Heart right ventricle (tissue), 16 donors: ENCODE results near the gene ALG1L2. TPM values are rescaled to one million over a fixed set of nuclear protein-coding genes. Genes with fewer than 3 reads are reported as not detected.
"Not testable (repeated sequence)": the region's sequence is repeated elsewhere in the genome, so short reads cannot be mapped to it uniquely, and the experiment has no call there.

Source experiments
- ATAC-seq, 8 donors: fragments of 200-7000 bp; cut with Tn5 transposase; one replicate each; pipeline ENCODE4 v1.9.1; 2020; ENCODE audit warnings: mild to moderate bottlenecking in 8 of 8, moderate library complexity in 8 of 8, moderate number of reproducible peaks in 1 of 8
- DNase-seq, 2 donors: peaks; one replicate each; pipeline ENCODE4 v3.0.0-alpha.2; 2020
- H3K27ac ChIP-seq, 10 donors: fragments of 200-600 bp; sonication (generic) in 2 of 10; one replicate each; pipeline versions ENCODE4 v1.5.0 to v1.8.0; 2020 to 2022; ENCODE audit warnings: mild to moderate bottlenecking in 3 of 10
- H3K27me3 ChIP-seq, 7 donors: fragments of 200-600 bp; one replicate each; pipeline ENCODE4 v1.8.0; 2021 to 2022; ENCODE audit warnings: mild to moderate bottlenecking in 2 of 7
- H3K36me3 ChIP-seq, 9 donors: fragments of 200-600 bp; sonication (generic) in 1 of 9; one replicate each; pipeline versions ENCODE4 v1.5.0 to v1.8.0; 2020 to 2022; ENCODE audit warnings: mild to moderate bottlenecking in 2 of 9
- H3K4me1 ChIP-seq, 9 donors: fragments of 200-600 bp; sonication (generic) in 1 of 9; one replicate each; pipeline versions ENCODE4 v1.5.0 to v1.8.0; 2020 to 2022; ENCODE audit warnings: mild to moderate bottlenecking in 4 of 9
- H3K4me3 ChIP-seq, 10 donors: fragments of 200-600 bp; sonication (generic) in 2 of 10; one replicate each; pipeline versions ENCODE4 v1.5.0 to v1.8.0; 2020 to 2022; ENCODE audit warnings: mild to moderate bottlenecking in 7 of 10, moderate library complexity in 2 of 10
- H3K9me3 ChIP-seq, 11 donors: fragments of 200-600 bp in 10 of 11; sonication (generic) in 2 of 11; one replicate each; pipeline versions ENCODE4 v1.5.0 to v1.8.0; 2013 to 2022; ENCODE audit warnings: mild to moderate bottlenecking in 2 of 11, control low read depth in 1 of 11, moderate library complexity in 1 of 11
- CTCF ChIP-seq, 9 donors: fragments of 200-600 bp; sonication (generic) in 2 of 9; IDR thresholded peaks; one replicate each; pipeline versions ENCODE4 v1.5.0 to v1.8.0; 2021 to 2022; ENCODE audit warnings: antibody characterized with exemption in 9 of 9, mild to moderate bottlenecking in 5 of 9, moderate library complexity in 1 of 9
- WGBS, 2 donors: extraction: QIAGEN DNeasy Blood & Tissue Kit; methylation state at CpG; one replicate each; pipeline ENCODE4 v1.1.7; 2013; ENCODE audit warnings: inconsistent platforms in 1 of 2; 5-methylcytosine and 5-hydroxymethylcytosine counted together
- intact Hi-C, 10 donors: fragments of 100-400 bp; cut with DNase I; formaldehyde crosslinking; loops; one replicate each; pipeline versions ENCODE4 v1.11.1 to v1.14.2; 2022
- polyA plus RNA-seq, 2 donors: library from polyadenylated mRNA; stranded (reverse); fragments of 200-250 nt; gene quantifications; one replicate each; pipeline ENCODE4 v1.2.3, GENCODE V29; 2013
- total RNA-seq, 10 donors: library from RNA; stranded (reverse); fragmentation: NEBNext Ultra II Directional in 3 of 10; extraction: Animal tissue kit (Norgen Biotek cat#: 25700) in 3 of 10; gene quantifications; one replicate each; pipeline versions ENCODE4 v1.2.1 to v1.2.4, GENCODE V29; 2021 to 2023
- donor health status: Arrhythmogenic right ventricular cardiomyopathy.
- donor health status: ischemic (EF 13 %, LVEDD 7.1; RV severe dilation, severe dysfunction).
- donor health status: healthy with polysubstance abuse.
- donor health status: DM: no; HTN: yes; CAD: no.
- donor health status: DM: no; HTN: no; CAD: no.
- donor health status: ischemic (EF 25% LVEDD 6.9; RV normal size, moderate dysfunction).
- donor health status: ischemic (EF 25% LVEDD 5.7; RV mildly dilated, moderate dysfunction).
- donor health status: healthy.
- donor health status: DM: yes; HTN: yes; CAD: no.
- donor health status: Ischemic cardiomyopathy.
- donor health status: ischemic (EF 35%, LVEDD 5.7; RV mildly dilated, moderate dysfunction).
- donor health status: nonischemic (EF 11% LVEDD 7.7; RV severe dilation, severe dysfunction).
- donor health status: DM: yes; HTN: yes; CAD: no.
- donor health status: PGD.
- donor health status: ischemic (EF 29% LVEDD 5.4; RV normal size, mild dysfunction).
- donor health status: nonischemic (EF 23%, LVEDD 6.1; RV moderate dilation, normal function).

Gene ALG1L2
- total and polyA plus RNA-seq, 12 donors = not detected

GRCh38 chr3:130117933-130118332, 36.3 kb downstream of the ALG1L2 start:
- DNase-seq = no peak
- Histone ChIP-seq H3K27me3 (no peaks in the 10 kb centered on the region), H3K4me3 (no peak overlapping the region), H3K4me1 (peaks cover 0 to 4% (median 0%) of the 10 kb centered on the region in 9 donors), H3K27ac (no peak overlapping the region), H3K9me3 (no peaks in the 10 kb centered on the region), H3K36me3 (no peaks in the 10 kb centered on the region)
- intact Hi-C loops = no loop called here
- no peak for ATAC-seq
- no peak for TF ChIP-seq CTCF (IDR thresholded peaks at IDR 0.05)

DNA sequence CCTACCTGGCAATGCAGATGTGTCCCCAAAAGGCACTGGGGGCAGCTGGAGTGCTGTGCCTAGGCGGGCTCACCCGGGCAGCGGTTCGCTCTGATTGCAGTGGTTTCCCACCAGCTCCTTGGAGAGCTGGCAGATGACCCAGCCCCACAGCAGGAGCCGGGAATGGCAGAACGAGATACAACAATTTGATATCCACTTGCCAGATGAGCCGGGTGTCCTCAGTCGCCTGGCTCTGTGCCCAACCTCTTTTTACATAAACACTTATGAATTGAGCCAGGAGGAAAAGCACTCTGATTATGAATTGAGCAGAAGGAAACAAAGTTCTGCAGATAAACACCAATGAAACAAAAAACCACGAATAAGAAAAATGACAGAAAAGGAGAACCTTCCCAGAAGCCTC, 38.2 kb downstream of the ALG1L2 start:
- intact Hi-C loops, H3K9me3 ChIP-seq, H3K27me3 ChIP-seq, H3K36me3 ChIP-seq, H3K4me1 ChIP-seq, H3K27ac ChIP-seq, DNase-seq, H3K4me3 ChIP-seq, ATAC-seq: not testable (repeated sequence)
- 27 to 43% methylated on average over 9 of the region's 9 CpGs for WGBS, 2 donors

DNA sequence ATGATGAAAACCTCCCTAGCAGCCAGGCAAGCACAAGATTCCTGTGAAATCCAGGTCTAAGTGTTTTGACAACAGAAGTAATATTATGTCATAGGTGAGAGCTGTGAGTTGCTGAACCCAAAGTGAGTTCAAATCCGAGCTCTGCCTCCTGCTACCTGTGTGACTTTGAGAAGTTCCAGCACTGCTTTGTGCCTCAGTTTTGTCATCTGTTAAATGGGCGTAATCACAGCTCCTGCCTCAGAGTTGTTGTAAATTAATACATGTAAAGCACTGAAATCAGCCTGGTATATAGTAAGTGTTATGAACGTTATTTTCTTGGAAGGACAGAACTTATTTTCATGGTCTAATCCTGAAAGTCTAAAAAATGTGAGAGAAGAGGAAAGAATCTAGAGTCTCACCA, 38.7 kb downstream of the ALG1L2 start:
- H3K27ac ChIP-seq, intact Hi-C loops, H3K4me3 ChIP-seq, H3K36me3 ChIP-seq, H3K9me3 ChIP-seq, H3K4me1 ChIP-seq, DNase-seq, ATAC-seq, H3K27me3 ChIP-seq: not testable (repeated sequence)
- 87 to 90% methylated on average over 3 of the region's 3 CpGs for WGBS, 2 donors

DNA sequence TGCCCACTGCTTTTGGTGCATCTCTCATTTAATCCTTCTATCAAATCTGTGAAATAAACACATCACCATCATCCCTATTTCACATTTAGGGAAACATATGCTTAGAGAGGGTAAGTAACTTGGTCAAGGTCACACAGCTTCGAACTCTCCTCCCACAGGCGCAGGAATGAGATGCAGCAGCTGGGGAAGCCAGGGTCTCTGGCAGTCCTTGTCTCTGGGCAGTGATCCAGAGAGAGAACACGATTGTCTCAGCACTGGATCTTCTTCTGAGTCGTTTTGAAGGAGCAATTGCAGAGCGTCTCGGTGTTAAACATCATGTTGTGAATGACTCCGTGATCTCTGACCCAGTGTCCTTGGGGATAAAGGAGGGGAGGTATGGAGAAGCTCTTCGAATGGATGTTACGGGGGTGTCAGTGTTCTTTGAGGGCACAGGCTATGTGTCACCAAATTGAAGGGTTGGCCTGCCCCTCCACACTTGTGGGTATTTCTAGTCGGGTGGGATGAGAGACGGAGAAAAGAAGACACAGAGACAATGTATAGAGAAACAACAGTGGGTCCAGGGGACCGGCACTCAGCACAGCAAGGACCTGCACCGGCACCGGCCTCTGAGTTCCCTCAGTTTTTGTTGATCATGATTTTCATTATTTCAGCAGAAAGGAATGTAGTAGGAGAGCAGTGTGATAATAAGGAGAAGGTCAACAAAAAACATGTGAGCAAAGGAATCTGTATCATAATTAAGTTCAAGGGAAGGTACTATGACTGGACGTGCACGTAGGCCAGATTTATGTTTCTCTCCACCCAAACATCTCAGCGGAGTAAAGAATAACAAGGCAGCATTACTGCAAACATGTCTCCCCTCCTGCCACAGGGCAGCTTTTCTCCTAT, 41.5 kb downstream of the ALG1L2 start:
- H3K27me3 ChIP-seq, H3K9me3 ChIP-seq, DNase-seq, H3K27ac ChIP-seq, intact Hi-C loops, H3K4me3 ChIP-seq, H3K36me3 ChIP-seq, ATAC-seq, H3K4me1 ChIP-seq: not testable (repeated sequence)
- 52 to 63% methylated on average over 17 of the region's 17 CpGs for WGBS, 2 donors

DNA sequence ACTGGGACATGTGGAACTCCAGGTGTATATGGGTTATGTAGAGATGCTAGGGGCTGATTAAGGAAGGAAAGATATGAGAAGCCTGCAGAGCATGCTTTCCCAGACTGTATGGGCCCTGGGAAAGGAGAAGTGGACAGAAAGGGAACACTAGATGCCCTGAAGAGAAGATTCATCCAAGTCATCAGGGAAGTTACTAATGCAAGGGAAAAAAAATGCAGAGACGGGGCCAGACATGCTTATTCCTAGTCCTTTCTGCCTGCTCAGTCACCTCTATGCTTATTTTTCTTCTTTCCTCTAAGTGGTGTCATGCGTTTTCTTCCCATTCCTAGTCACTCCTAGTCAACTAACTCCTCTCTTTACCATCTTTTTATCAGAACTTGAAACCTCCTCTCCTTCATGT, 43.8 kb downstream of the ALG1L2 start:
- ATAC-seq, H3K36me3 ChIP-seq, DNase-seq, H3K9me3 ChIP-seq, H3K27me3 ChIP-seq, H3K4me3 ChIP-seq, intact Hi-C loops, H3K27ac ChIP-seq, H3K4me1 ChIP-seq: not testable (repeated sequence)
- 80% methylated on average over 2 of the region's 2 CpGs for WGBS, 2 donors

DNA sequence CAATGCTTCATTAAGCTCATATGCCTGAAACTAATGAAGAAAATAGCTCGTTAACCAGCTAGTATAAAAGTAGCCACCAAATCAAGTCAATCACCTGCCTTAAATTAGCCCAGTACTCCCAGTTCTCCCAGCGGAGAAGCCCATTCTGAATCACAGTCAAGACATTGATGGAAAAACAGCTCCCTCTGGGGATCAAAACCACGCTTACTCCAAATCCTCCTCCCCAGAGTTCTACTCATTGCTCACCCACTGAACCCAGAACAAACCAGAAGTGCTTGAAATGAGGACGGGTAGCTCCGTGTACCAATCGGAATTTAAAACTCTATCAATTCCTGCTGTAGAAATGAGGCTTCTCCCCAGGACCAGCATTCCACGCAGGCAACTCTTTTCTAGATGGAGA, 54.7 kb downstream of the ALG1L2 start:
- H3K27ac ChIP-seq, ATAC-seq, H3K9me3 ChIP-seq, intact Hi-C loops, H3K27me3 ChIP-seq, H3K4me1 ChIP-seq, H3K36me3 ChIP-seq, DNase-seq, H3K4me3 ChIP-seq: not testable (repeated sequence)
- 61 to 74% methylated on average over 7 of the region's 7 CpGs for WGBS, 2 donors

GRCh38 chr3:130137685-130138084, 56.1 kb downstream of the ALG1L2 start:
- H3K4me3 ChIP-seq, ATAC-seq, DNase-seq, intact Hi-C loops, H3K27me3 ChIP-seq, H3K36me3 ChIP-seq, H3K4me1 ChIP-seq, H3K9me3 ChIP-seq, H3K27ac ChIP-seq: not testable (repeated sequence)
- WGBS, 2 donors = 75 to 77% methylated on average over 2 of the region's 2 CpGs

GRCh38 chr3:130138992-130139391, 57.4 kb downstream of the ALG1L2 start:
- ATAC-seq, H3K4me3 ChIP-seq, H3K27ac ChIP-seq, intact Hi-C loops, H3K27me3 ChIP-seq, H3K36me3 ChIP-seq, DNase-seq, H3K9me3 ChIP-seq, H3K4me1 ChIP-seq: not testable (repeated sequence)
- WGBS, 2 donors = 76 to 78% methylated on average over 6 of the region's 8 CpGs

DNA sequence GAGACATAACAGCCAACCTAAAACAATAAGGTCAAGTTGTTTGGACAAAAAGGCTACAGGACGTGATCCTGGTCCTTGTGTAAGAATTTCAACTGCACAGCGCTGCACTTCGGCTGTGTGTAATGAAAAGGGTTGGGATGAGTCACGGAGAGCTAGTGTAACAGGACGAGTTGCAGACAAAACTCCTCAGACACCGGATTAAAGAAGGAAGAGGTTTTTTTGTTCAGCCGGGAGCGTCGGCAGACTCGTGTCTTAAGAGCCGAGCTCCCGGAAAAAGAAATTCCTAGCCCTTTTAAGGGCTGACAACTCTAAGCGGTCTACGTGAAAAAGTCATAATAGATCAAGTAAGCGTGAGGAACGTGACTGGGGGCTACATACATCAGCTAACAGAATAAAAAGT, 59.1 kb downstream of the ALG1L2 start:
- ATAC-seq, H3K27me3 ChIP-seq, H3K36me3 ChIP-seq, H3K4me3 ChIP-seq, intact Hi-C loops, H3K27ac ChIP-seq, DNase-seq, H3K4me1 ChIP-seq, H3K9me3 ChIP-seq: not testable (repeated sequence)
- WGBS, 2 donors = 50 to 54% methylated on average over 16 of the region's 16 CpGs
